GM12892 (cell line): Measurements from ENCODE around the gene TXNDC2.

ENCODE experiments used
- POLR2A ChIP-seq: IDR thresholded peaks from 2 replicates; pipeline ENCODE4 v1.6.1; 2011; ENCODE audit warnings: low read depth, low read length, control low read depth
- POLR2AphosphoS5 ChIP-seq: IDR thresholded peaks from 2 replicates; pipeline ENCODE4 v1.6.1; 2011; ENCODE audit warnings: low read depth, low read length, control low read depth

GRCh38 chr18:9849407-9850283, 36.1 kb upstream of the TXNDC2 start:
- TF ChIP-seq POLR2A (no peak), POLR2AphosphoS5 (no peak)
